ENCODE results near the gene TIAM1. TPM values are rescaled to one million over a fixed set of nuclear protein-coding genes. Genes with fewer than 3 reads are reported as not detected.
A peak's percentile ranks its signal among the peaks of the same experiment; 100 is the strongest.

Gene TIAM1
- total and polyA plus RNA-seq, 2 experiments from 2014 or later: 3.2 to 7.6 TPM

DNA sequence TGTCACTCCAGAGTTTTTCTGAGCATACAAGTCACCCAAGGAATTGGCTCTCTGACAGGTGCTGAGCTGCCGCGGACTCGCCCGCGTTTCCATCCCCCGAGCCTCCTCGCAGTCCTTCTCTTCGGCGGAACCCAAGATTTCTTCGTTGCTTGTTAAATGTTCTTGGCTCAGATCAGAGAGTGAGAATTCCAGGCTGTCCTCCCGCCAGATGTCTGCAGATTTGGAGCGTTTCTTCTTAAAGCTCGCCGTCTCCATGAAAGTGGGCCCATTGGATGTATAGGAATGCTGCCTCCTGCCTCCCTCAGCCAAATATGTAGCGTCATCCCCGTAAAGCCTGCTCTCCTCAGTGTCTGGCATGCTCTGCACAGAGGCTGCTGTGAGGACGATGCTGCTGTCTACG lies 77.8 kb downstream of the TIAM1 start:
- Histone ChIP-seq H3K4me1 (ENCODE audit: insufficient read depth) (no peaks in the 10 kb centered on the region), H3K9me2 (ENCODE audit: insufficient read depth) (no peaks in the 10 kb centered on the region), H3K4me2 (ENCODE audit: unreplicated experiment) (peak overlapping the region; percentile 36), H3K36me3 (ENCODE audit: low read depth) (no peaks in the 10 kb centered on the region), H2AFZ (peak overlapping the region; percentile 27; the same call in 1 of the 2 replicates), H3K27ac (no peak overlapping the region), H3K9me3 (ENCODE audit: low read depth) (no peaks in the 10 kb centered on the region), H3K27me3 (replicated peaks; ENCODE audit: insufficient read depth) (no peaks in the 10 kb centered on the region), H3K4me3 (peak overlapping the region; percentile 50), H3F3A (ENCODE audit: insufficient read depth) (no peaks in the 10 kb centered on the region), H3K9ac (no peak overlapping the region), H3K79me2 (ENCODE audit: insufficient read depth) (no peaks in the 10 kb centered on the region), H4K20me1 (ENCODE audit: insufficient read depth) (no peaks in the 10 kb centered on the region)
- no peak for TF ChIP-seq EZH2 (IDR thresholded peaks at IDR 0.05; ENCODE audit: insufficient read depth, poor library complexity, severe bottlenecking)
- WGBS, 2 experiments (ENCODE audit: low coverage in 1 of 2, low lambda C conversion rate in 2 of 2, missing lambda C conversion rate in 2 of 2): 25 to 28% methylated on average over 18 of the region's 18 CpGs
- in situ Hi-C loops (cut with MboI): no loop called here
- peak; percentile 23 for DNase-seq

DNA sequence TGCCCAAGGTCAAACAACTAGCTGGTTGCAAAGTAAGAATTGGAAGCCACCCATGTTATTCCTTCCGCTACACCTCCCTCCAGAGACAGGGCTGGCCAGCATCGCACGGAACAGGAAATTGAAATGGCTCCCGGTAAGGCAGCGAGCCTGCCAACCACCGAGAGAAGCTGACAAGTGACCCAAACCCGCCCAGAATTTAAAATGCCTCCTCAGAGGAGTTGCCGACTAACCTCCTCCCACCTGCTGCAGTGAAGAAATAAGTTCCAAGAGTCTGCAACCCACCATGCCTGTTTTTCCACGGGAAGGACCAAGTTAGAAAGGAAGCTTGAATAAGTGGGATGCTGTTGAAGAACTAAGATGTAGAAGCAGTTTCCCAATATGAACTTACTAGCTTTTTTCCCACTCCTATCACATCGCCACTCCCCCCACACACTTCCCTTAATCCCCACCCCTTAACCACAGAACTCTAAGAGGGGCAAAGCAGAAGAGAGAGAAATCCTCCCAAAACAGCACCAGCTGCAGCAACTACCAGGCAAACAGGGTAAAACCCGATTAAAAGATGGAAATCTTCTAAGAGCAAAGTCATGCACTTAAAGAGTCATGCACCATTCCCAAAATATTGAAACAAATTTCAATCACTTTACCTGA lies 78.6 kb downstream of the TIAM1 start:
- in situ Hi-C loops (cut with MboI): no loop called here
- Histone ChIP-seq H3K4me3 (peak overlapping the region; percentile 50), H3K9me3 (ENCODE audit: low read depth) (no peaks in the 10 kb centered on the region), H3K79me2 (ENCODE audit: insufficient read depth) (no peaks in the 10 kb centered on the region), H3K27ac (no peak overlapping the region), H3K9ac (no peak overlapping the region), H3K4me2 (ENCODE audit: unreplicated experiment) (peak overlapping the region; percentile 50), H3K36me3 (ENCODE audit: low read depth) (no peaks in the 10 kb centered on the region), H3K4me1 (ENCODE audit: insufficient read depth) (0 out of 2 replicates have a peak, but pooled peaks cover 6% of the 10 kb centered on the region), H4K20me1 (ENCODE audit: insufficient read depth) (no peaks in the 10 kb centered on the region), H2AFZ (peak overlapping the region; percentile 9; the same call in 1 of the 2 replicates), H3K27me3 (replicated peaks; ENCODE audit: insufficient read depth) (no peaks in the 10 kb centered on the region), H3F3A (ENCODE audit: insufficient read depth) (no peaks in the 10 kb centered on the region), H3K9me2 (ENCODE audit: insufficient read depth) (no peaks in the 10 kb centered on the region)
- TF ChIP-seq EZH2 (IDR thresholded peaks at IDR 0.05; ENCODE audit: insufficient read depth, poor library complexity, severe bottlenecking) (no peak), EZH2phosphoT487 (IDR thresholded peaks at IDR 0.05; ENCODE audit: insufficient read depth, low read depth) (no peak)
- DNase-seq: peak; percentile 24
- WGBS, 2 experiments (ENCODE audit: low coverage in 1 of 2, low lambda C conversion rate in 2 of 2, missing lambda C conversion rate in 2 of 2): 36 to 37% methylated on average over 11 of the region's 11 CpGs

GRCh38 chr21:31264574-31264973 lies 79.5 kb downstream of the TIAM1 start:
- Histone ChIP-seq H2AFZ (no peak overlapping the region), H3K27me3 (replicated peaks; ENCODE audit: insufficient read depth) (no peaks in the 10 kb centered on the region), H3K79me2 (ENCODE audit: insufficient read depth) (no peaks in the 10 kb centered on the region), H3K36me3 (ENCODE audit: low read depth) (no peaks in the 10 kb centered on the region), H3K4me1 (ENCODE audit: insufficient read depth) (0 out of 2 replicates have a peak, but pooled peaks cover 7% of the 10 kb centered on the region), H4K20me1 (ENCODE audit: insufficient read depth) (no peaks in the 10 kb centered on the region), H3K4me2 (ENCODE audit: unreplicated experiment) (no peak overlapping the region), H3K9me2 (ENCODE audit: insufficient read depth) (no peaks in the 10 kb centered on the region), H3K9me3 (ENCODE audit: low read depth) (no peaks in the 10 kb centered on the region), H3K27ac (no peak overlapping the region), H3K9ac (no peak overlapping the region), H3K4me3 (no peak overlapping the region), H3F3A (ENCODE audit: insufficient read depth) (no peaks in the 10 kb centered on the region)
- no peak for TF ChIP-seq EZH2 (IDR thresholded peaks at IDR 0.05; ENCODE audit: insufficient read depth, poor library complexity, severe bottlenecking)
- no peak for TF ChIP-seq EZH2phosphoT487 (IDR thresholded peaks at IDR 0.05; ENCODE audit: insufficient read depth, low read depth)
- DNase-seq: no peak
- in situ Hi-C loops (cut with MboI): no loop called here
- WGBS, 2 experiments (ENCODE audit: low coverage in 1 of 2, low lambda C conversion rate in 2 of 2, missing lambda C conversion rate in 2 of 2): 92 to 97% methylated on average over 6 of the region's 6 CpGs

- Histone ChIP-seq H3K4me2 (ENCODE audit: unreplicated experiment) (no peak overlapping the region), H3K4me3 (no peak overlapping the region), H3K36me3 (ENCODE audit: low read depth) (no peaks in the 10 kb centered on the region), H3K79me2 (ENCODE audit: insufficient read depth) (no peaks in the 10 kb centered on the region), H3K27me3 (replicated peaks; ENCODE audit: insufficient read depth) (no peaks in the 10 kb centered on the region), H3K27ac (no peak overlapping the region), H3K9ac (no peak overlapping the region), H3F3A (ENCODE audit: insufficient read depth) (no peaks in the 10 kb centered on the region), H2AFZ (no peak overlapping the region), H3K4me1 (ENCODE audit: insufficient read depth) (0 out of 2 replicates have a peak, but pooled peaks cover 7% of the 10 kb centered on the region), H4K20me1 (ENCODE audit: insufficient read depth) (no peaks in the 10 kb centered on the region), H3K9me3 (ENCODE audit: low read depth) (no peaks in the 10 kb centered on the region), H3K9me2 (ENCODE audit: insufficient read depth) (no peaks in the 10 kb centered on the region)
- in situ Hi-C loops (cut with MboI): no loop called here
- 73% methylated on average over 4 of the region's 4 CpGs for WGBS, 2 experiments (ENCODE audit: low coverage in 1 of 2, low lambda C conversion rate in 2 of 2, missing lambda C conversion rate in 2 of 2)
- DNase-seq: no peak
- no peak for TF ChIP-seq EZH2 (IDR thresholded peaks at IDR 0.05; ENCODE audit: insufficient read depth, poor library complexity, severe bottlenecking)
- TF ChIP-seq EZH2phosphoT487 (IDR thresholded peaks at IDR 0.05; ENCODE audit: insufficient read depth, low read depth): no peak
These were observed 81.3 kb downstream of the TIAM1 start for GRCh38 chr21:31262728-31263127.

Measured in GM23248 (cell line).